GM12873 (cell line): ENCODE measurements around the gene RAD51.
A peak's percentile ranks its signal among the peaks of the same experiment; 100 is the strongest.

Experiments
- TF ChIP-seq, protein P1 (sequence below): IDR thresholded peaks from 2 replicates; pipeline ENCODE4 v1.5.1; 2012; ENCODE audit warnings: low read depth, mild to moderate bottlenecking, moderate library complexity, low read length, control low read depth; ENCODE audit not compliant: insufficient read depth; ENCODE audit errors: missing control alignments

RAD51 gene

DNA sequence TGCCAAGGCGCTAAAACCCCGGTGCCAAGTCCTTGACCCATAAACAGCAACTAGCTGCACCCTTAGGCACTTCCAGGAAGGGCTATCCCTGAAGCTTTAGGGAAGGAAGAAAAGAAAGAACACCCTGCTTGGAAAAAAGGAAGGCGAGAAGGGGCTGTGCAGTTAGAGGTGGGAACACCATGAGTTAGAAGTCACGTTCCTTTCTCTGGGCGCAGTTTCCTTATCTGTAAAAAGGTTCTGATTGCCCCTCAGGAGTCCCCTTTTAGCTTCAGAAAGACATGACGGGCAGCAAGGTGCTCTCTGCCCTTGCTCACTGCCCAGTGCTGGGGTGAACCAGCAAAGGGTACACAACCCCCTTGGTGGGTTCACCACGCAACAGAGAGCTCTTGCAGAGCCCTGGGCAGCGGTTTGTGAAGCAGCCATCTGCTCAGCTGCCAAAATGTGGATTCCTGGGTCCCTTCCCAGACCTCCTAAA, 69.7 kb downstream of the RAD51 start:
- TF ChIP-seq, protein P1, sequence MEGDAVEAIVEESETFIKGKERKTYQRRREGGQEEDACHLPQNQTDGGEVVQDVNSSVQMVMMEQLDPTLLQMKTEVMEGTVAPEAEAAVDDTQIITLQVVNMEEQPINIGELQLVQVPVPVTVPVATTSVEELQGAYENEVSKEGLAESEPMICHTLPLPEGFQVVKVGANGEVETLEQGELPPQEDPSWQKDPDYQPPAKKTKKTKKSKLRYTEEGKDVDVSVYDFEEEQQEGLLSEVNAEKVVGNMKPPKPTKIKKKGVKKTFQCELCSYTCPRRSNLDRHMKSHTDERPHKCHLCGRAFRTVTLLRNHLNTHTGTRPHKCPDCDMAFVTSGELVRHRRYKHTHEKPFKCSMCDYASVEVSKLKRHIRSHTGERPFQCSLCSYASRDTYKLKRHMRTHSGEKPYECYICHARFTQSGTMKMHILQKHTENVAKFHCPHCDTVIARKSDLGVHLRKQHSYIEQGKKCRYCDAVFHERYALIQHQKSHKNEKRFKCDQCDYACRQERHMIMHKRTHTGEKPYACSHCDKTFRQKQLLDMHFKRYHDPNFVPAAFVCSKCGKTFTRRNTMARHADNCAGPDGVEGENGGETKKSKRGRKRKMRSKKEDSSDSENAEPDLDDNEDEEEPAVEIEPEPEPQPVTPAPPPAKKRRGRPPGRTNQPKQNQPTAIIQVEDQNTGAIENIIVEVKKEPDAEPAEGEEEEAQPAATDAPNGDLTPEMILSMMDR = no peak

DNA sequence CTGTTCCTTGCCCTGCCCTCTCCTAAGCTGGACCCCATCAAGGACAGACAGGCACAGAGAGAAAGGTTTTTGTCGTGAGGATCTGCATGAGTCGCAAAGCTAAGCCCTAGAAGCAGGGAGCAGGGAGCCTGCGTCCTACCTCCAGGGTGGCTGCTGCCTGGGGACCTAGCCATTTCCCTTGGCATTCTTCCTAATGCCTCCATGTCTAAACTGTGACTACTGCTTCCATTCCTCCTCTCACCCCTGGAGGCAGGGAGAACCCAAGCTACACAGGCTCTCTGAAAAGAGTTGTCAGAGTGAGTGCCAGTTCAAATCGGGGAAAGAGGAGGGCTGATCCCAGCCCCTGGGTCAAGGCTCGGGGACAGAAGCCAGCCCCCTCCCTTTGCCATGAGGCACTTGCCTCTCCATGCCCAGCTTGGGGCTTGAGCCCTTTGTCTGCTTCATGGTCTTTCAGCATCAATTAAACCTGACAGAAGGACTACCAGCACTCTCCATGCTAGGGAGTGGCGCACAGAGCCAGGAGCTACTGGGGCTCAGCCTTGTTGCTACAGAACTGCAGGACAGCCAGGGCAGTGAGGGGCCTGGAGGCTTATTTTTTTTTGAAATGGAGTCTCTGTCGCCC, 71.3 kb downstream of the RAD51 start:
- TF ChIP-seq, protein P1 = no peak

DNA sequence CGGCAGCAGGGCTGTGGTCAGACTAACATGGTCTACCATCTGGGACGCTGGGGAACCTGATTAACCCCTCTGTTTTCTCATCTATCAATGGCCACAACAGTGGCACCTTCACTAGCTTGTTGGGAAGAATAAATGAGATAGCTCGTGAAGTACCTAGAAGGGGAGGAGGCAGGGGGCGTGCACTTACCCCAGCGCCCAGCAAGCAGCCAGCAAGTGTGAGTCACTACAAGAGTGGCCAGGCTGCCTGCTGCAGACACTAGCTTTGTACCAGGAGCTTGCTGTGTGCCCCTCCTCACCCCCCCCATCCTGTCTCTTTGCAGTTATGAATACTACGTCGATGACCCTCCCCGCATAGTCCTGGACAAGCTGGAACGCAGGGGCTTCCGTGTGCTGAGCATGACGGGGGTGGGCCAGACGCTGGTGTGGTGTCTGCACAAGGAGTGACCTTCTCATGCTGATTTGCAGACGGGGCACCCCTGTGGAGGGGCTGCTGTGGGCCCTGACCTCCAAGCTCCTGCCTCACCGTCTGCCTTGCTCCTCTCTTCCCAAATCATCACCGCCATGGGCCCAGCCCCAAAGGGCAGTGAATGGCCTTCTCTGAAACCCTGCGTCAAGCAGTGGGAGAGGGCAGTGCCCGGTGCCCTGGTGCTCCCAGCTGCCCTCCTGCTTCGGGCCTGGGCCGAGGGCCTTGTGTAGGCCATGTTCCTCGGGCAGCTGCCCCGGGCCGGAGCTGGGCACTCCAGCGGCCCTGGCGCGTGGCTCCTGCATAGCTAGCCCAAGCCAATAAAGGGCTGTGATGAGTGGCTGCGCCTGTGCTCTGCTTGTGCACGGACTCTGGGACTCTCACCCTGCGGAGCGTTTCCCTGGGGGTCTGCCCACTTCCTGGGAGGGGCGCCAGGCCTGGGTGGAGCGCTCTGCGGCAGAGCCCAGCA, 72.2 kb downstream of the RAD51 start:
- TF ChIP-seq, protein P1 = no peak

DNA sequence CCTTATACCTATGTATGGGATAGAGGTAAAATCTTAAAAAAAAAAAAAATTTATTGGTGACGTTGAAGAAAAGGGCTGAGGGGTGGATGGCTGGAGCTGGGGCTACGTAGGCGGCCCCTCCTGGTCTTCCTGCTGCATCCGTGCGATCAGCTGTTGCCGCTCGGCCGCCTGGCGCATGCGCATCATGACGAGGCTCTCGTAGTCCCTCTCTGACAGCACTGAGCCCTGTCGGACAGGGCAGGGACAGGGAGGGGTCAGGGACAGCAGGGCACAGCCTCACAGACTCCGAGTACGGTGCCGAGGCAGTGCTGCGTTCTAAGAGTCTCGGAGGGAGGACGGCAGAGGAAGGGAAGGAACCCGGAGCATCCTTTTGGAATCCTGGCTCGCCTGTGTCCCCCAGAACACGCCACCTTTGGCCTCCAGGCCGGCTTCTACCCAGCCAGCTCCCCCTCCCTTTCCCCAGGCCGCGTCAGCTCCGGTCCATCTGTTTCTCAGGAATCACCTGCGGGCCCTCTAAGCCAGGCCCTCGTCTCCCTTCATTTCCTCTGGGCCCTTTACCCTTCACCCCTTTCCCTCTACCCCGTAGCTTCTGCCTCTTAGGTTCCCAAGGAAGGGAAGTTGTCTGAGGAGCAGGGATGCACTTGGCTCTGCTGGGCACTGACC, 73.0 kb downstream of the RAD51 start:
- TF ChIP-seq, protein P1 = no peak

DNA sequence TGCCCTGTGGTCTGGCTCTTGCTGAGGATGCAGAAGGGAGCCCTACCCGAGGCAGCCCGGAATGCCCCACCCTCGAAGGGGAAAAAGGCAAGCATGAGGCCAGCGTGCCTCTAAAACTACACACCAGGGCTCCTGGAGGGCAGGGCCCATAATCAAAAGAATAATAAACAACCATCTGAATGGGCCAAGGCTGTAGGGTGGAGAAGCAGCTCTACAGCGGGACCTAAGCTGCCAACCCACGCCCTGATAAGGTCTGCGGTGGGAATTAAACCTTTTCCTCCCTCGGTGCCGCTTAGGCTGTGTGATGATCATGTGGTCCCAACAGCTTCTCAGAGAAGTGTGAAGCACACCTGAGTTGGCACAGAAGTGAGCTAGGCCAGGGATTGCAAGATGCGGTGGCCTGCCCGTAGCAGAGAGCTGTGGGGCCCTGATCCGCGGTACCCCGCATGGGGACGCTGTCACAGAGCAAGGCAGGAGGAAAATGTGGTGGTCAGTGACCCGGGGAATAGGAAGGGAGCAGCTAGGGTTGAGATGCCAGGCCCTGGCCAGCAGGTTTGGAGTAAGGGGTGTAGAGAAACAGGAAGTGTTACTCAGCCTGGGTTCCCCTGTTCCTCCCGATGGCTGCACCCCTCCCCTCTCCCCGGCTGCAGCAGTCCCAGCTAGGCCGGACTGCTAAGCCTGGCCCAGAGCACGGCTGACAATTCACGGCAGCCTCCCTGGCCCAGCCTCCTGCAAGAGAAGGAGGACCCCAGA, 73.7 kb downstream of the RAD51 start:
- TF ChIP-seq, protein P1 = peak; percentile 36

DNA sequence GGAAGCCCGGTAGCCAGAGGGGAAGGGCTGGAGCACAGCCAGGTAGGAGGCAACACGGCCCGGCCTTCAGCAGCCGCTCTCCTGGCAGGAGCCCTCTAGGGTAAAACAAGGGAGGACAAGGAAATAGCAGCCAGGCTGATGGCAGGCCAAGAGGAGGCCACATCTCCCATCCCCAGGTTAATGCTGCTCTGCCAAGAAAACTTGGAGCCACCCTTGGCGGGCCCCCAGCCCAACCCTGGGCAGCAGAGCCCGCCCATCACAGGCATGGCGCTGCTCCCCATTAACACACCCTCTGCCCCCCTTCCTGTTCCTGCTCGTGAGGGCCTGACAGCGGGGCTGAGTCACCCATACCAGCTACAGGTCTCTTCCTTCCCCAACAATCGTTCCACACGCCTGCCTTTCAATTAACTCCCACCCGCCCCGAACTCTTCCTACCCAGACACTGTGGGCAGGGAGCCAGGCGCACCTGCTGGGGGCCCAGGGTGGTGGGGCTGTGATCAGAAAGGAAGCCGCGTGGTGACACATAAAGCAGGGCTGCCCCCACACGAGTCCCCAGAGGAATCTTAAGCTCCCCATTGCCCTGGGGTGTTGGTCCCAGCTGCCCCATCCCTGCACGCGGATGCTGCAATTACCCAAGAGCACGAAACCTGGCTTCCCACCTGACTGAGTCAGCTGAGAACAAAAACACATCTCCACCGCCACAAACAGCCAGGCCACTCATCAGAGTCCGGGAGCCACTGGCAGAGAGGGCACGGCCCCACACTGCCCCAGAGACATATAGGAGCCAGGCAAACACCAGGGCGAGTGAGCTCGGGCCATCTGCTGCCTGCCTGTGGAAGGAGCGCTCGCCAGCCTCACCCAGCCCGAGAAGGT, 74.5 kb downstream of the RAD51 start, which contains the start of gene C15orf62:
Gene C15orf62, plus strand, starts transcription at position 707 of the 873 bp plus-strand sequence. CDS start 516 bp downstream, outside the sequence.
- TF ChIP-seq, protein P1 = no peak
